ENCODE measurements around the gene ZNF425.
"Not testable (repeated sequence)": the region's sequence is repeated elsewhere in the genome, so short reads cannot be mapped to it uniquely, and the experiment has no call there.

Gene ZNF425

GRCh38 chr7:149103424-149103823, 22.7 kb downstream of the ZNF425 start:
- H3K4me3 Mint-ChIP-seq: no peak overlapping the region
- H3K27ac Mint-ChIP-seq: no peak overlapping the region
- intact Hi-C loops (cut with micrococcal nuclease): no loop called here
- H3K4me1 Mint-ChIP-seq (ENCODE audit: low read depth): no peaks in the 10 kb centered on the region
- H3K9me3 Mint-ChIP-seq: no peaks in the 10 kb centered on the region
- no peaks in the 10 kb centered on the region for H3K27me3 Mint-ChIP-seq
- H3K36me3 Mint-ChIP-seq (ENCODE audit: low read depth): no peaks in the 10 kb centered on the region

- H3K36me3 Mint-ChIP-seq (ENCODE audit: low read depth): no peaks in the 10 kb centered on the region
- H3K27me3 Mint-ChIP-seq: no peaks in the 10 kb centered on the region
- no peaks in the 10 kb centered on the region for H3K4me1 Mint-ChIP-seq (ENCODE audit: low read depth)
- H3K4me3 Mint-ChIP-seq: no peak overlapping the region
- H3K9me3 Mint-ChIP-seq: no peaks in the 10 kb centered on the region
- intact Hi-C loops (cut with micrococcal nuclease): no loop called here
- H3K27ac Mint-ChIP-seq: no peak overlapping the region
Measured at GRCh38 chr7:149102666-149103065, 23.5 kb downstream of the ZNF425 start.

- Mint-ChIP-seq H3K27ac (no peak overlapping the region), H3K9me3 (no peaks in the 10 kb centered on the region), H3K36me3 (ENCODE audit: low read depth) (no peaks in the 10 kb centered on the region), H3K4me1 (ENCODE audit: low read depth) (no peaks in the 10 kb centered on the region), H3K27me3 (no peaks in the 10 kb centered on the region), H3K4me3 (no peak overlapping the region)
- intact Hi-C loops (cut with micrococcal nuclease): no loop called here
Measured at GRCh38 chr7:149100821-149101220, 25.3 kb downstream of the ZNF425 start.

GRCh38 chr7:149099058-149099457, 27.1 kb downstream of the ZNF425 start:
- H3K36me3 Mint-ChIP-seq (ENCODE audit: low read depth): no peaks in the 10 kb centered on the region
- intact Hi-C loops (cut with micrococcal nuclease): loop anchor here (10.0 kb wide), 1 partner anchor 594 kb away; no protein-coding TSS in a partner anchor
- H3K9me3 Mint-ChIP-seq: no peaks in the 10 kb centered on the region
- no peaks in the 10 kb centered on the region for H3K4me1 Mint-ChIP-seq (ENCODE audit: low read depth)
- no peaks in the 10 kb centered on the region for H3K27me3 Mint-ChIP-seq
- no peak overlapping the region for H3K4me3 Mint-ChIP-seq
- H3K27ac Mint-ChIP-seq: no peak overlapping the region

- Mint-ChIP-seq H3K36me3 (ENCODE audit: low read depth) (no peaks in the 10 kb centered on the region), H3K4me3 (no peak overlapping the region), H3K4me1 (ENCODE audit: low read depth) (no peaks in the 10 kb centered on the region), H3K27ac (no peak overlapping the region), H3K27me3 (no peaks in the 10 kb centered on the region), H3K9me3 (no peaks in the 10 kb centered on the region)
- intact Hi-C loops (cut with micrococcal nuclease): loop anchor here (10.0 kb wide), 1 partner anchor 592 kb away; no protein-coding TSS in a partner anchor
Measured at GRCh38 chr7:149097088-149097487, 29.0 kb downstream of the ZNF425 start.

- Mint-ChIP-seq H3K9me3 (no peaks in the 10 kb centered on the region), H3K36me3 (ENCODE audit: low read depth) (peaks cover 12% of the 10 kb centered on the region), H3K4me3 (no peak overlapping the region), H3K27ac (no peak overlapping the region), H3K4me1 (ENCODE audit: low read depth) (peaks cover 23% of the 10 kb centered on the region), H3K27me3 (no peaks in the 10 kb centered on the region)
- intact Hi-C loops (cut with micrococcal nuclease): loop anchor here (5.0 to 10.0 kb wide), 2 partner anchors 211 to 588 kb away; partner anchors contain the start of gene EZH2
Measured at GRCh38 chr7:149093228-149093627, 32.9 kb downstream of the ZNF425 start.

GRCh38 chr7:149092244-149092643, 33.9 kb downstream of the ZNF425 start:
- Mint-ChIP-seq H3K36me3 (ENCODE audit: low read depth) (peaks cover 12% of the 10 kb centered on the region), H3K4me1 (ENCODE audit: low read depth) (peaks cover 29% of the 10 kb centered on the region)
- intact Hi-C loops (cut with micrococcal nuclease): loop anchor here (5.0 to 10.0 kb wide), 2 partner anchors 210 to 587 kb away; partner anchors contain the start of gene EZH2
- not testable (repeated sequence) for H3K27ac Mint-ChIP-seq, H3K4me3 Mint-ChIP-seq, H3K27me3 Mint-ChIP-seq, H3K9me3 Mint-ChIP-seq

GRCh38 chr7:149090397-149091195, 35.5 kb downstream of the ZNF425 start, which contains the start of gene ZNF786:
TSS of gene ZNF786 (minus strand) at chr7:149090718. CDS start at chr7:149090640, 78 bp downstream.
- no peaks in the 10 kb centered on the region for H3K9me3 Mint-ChIP-seq
- H3K27me3 Mint-ChIP-seq: no peaks in the 10 kb centered on the region
- peaks cover 42% of the 10 kb centered on the region for H3K4me1 Mint-ChIP-seq (ENCODE audit: low read depth)
- H3K4me3 Mint-ChIP-seq: peak within 1 kb of the TSS; percentile 98
- peak within 1 kb of the TSS; percentile 90 for H3K27ac Mint-ChIP-seq
- peaks cover 12% of the 10 kb centered on the region for H3K36me3 Mint-ChIP-seq (ENCODE audit: low read depth)
- intact Hi-C loops (cut with micrococcal nuclease): loop anchor here (1.0 to 10.0 kb wide), 5 partner anchors 36 to 586 kb away; partner anchors contain the start of genes EZH2, PDIA4 and ZNF425

GRCh38 chr7:149087376-149087775, 38.7 kb downstream of the ZNF425 start:
- intact Hi-C loops (cut with micrococcal nuclease): loop anchor here (10.0 kb wide), 1 partner anchor 233 kb away; no protein-coding TSS in a partner anchor
- no peak overlapping the region for H3K4me3 Mint-ChIP-seq
- peaks cover 28% of the 10 kb centered on the region for H3K36me3 Mint-ChIP-seq (ENCODE audit: low read depth)
- H3K9me3 Mint-ChIP-seq: peaks cover 8% of the 10 kb centered on the region
- H3K27me3 Mint-ChIP-seq: no peaks in the 10 kb centered on the region
- peaks cover 44% of the 10 kb centered on the region for H3K4me1 Mint-ChIP-seq (ENCODE audit: low read depth)
- no peak overlapping the region for H3K27ac Mint-ChIP-seq

- peaks cover 8% of the 10 kb centered on the region for H3K9me3 Mint-ChIP-seq
- H3K4me1 Mint-ChIP-seq (ENCODE audit: low read depth): peaks cover 37% of the 10 kb centered on the region
- no peaks in the 10 kb centered on the region for H3K27me3 Mint-ChIP-seq
- peak overlapping the region; percentile 35 for H3K27ac Mint-ChIP-seq
- H3K4me3 Mint-ChIP-seq: no peak overlapping the region
- H3K36me3 Mint-ChIP-seq (ENCODE audit: low read depth): peaks cover 21% of the 10 kb centered on the region
- intact Hi-C loops (cut with micrococcal nuclease): loop anchor here (10.0 kb wide), 1 partner anchor 231 kb away; no protein-coding TSS in a partner anchor
Measured at GRCh38 chr7:149085866-149086265, 40.3 kb downstream of the ZNF425 start.

GRCh38 chr7:149084407-149084806, 41.7 kb downstream of the ZNF425 start:
- H3K36me3 Mint-ChIP-seq (ENCODE audit: low read depth): peaks cover 31% of the 10 kb centered on the region
- intact Hi-C loops (cut with micrococcal nuclease): loop anchor here (10.0 kb wide), 1 partner anchor 230 kb away; no protein-coding TSS in a partner anchor
- no peak overlapping the region for H3K27ac Mint-ChIP-seq
- peaks cover 25% of the 10 kb centered on the region for H3K4me1 Mint-ChIP-seq (ENCODE audit: low read depth)
- H3K4me3 Mint-ChIP-seq: no peak overlapping the region
- peaks cover 8% of the 10 kb centered on the region for H3K9me3 Mint-ChIP-seq
- H3K27me3 Mint-ChIP-seq: no peaks in the 10 kb centered on the region

GRCh38 chr7:149081914-149082313, 44.2 kb downstream of the ZNF425 start:
- Mint-ChIP-seq H3K27ac (no peak overlapping the region), H3K4me1 (ENCODE audit: low read depth) (peaks cover 15% of the 10 kb centered on the region), H3K9me3 (peaks cover 8% of the 10 kb centered on the region), H3K36me3 (ENCODE audit: low read depth) (peaks cover 48% of the 10 kb centered on the region), H3K4me3 (no peak overlapping the region), H3K27me3 (no peaks in the 10 kb centered on the region)
- intact Hi-C loops (cut with micrococcal nuclease): loop anchor here (10.0 kb wide), 1 partner anchor 227 kb away; no protein-coding TSS in a partner anchor

- Mint-ChIP-seq H3K27ac (no peak overlapping the region), H3K36me3 (ENCODE audit: low read depth) (peaks cover 52% of the 10 kb centered on the region), H3K4me3 (no peak overlapping the region), H3K27me3 (no peaks in the 10 kb centered on the region), H3K4me1 (ENCODE audit: low read depth) (peaks cover 7% of the 10 kb centered on the region), H3K9me3 (no peaks in the 10 kb centered on the region)
- intact Hi-C loops (cut with micrococcal nuclease): no loop called here
Measured at GRCh38 chr7:149077594-149077993, 48.5 kb downstream of the ZNF425 start.

- Mint-ChIP-seq H3K27ac (no peak overlapping the region), H3K4me3 (no peak overlapping the region), H3K27me3 (no peaks in the 10 kb centered on the region), H3K9me3 (no peaks in the 10 kb centered on the region), H3K4me1 (ENCODE audit: low read depth) (peaks cover 7% of the 10 kb centered on the region), H3K36me3 (ENCODE audit: low read depth) (peaks cover 69% of the 10 kb centered on the region)
- intact Hi-C loops (cut with micrococcal nuclease): no loop called here
Measured at GRCh38 chr7:149075286-149075685, 50.8 kb downstream of the ZNF425 start.

All from dendritic cell treated with granulocyte-macrophage colony-stimulating factor and Interleukin-4, amounts not matched to agents 40 ng/mL and 50 ng/mL, for 4 days (primary cell).